Smooth muscle cell (in vitro differentiated cells): ENCODE measurements around the gene CP. TPM values are rescaled to one million over a fixed set of nuclear protein-coding genes. Genes with fewer than 3 reads are reported as not detected.

ENCODE experiments used
- DNase-seq: peaks from one replicate; lab custom pipeline; 2025; ENCODE audit not compliant: unreplicated experiment; lab: John Stamatoyannopoulos, UW
- H2AFZ ChIP-seq: fragments of 200-600 bp; sonication (generic); 2 replicates; pipeline ENCODE4 v1.6.0; 2016; ENCODE audit warnings: antibody characterized with exemption, low read depth, mild to moderate bottlenecking
- H3F3A ChIP-seq: fragments of 200-600 bp; sonication (generic); 2 replicates; pipeline ENCODE4 v1.6.0; 2017; ENCODE audit warnings: antibody characterized with exemption, low read depth
- H3K27ac ChIP-seq: fragments of 200-600 bp; sonication (generic); 2 replicates; pipeline ENCODE4 v1.5.1; 2016; ENCODE audit warnings: low read depth, mild to moderate bottlenecking
- H3K27me3 ChIP-seq: fragments of 200-600 bp; sonication (generic); 2 replicates; pipeline ENCODE4 v1.6.1; 2016; ENCODE audit warnings: low read depth, mild to moderate bottlenecking
- H3K36me3 ChIP-seq: fragments of 200-600 bp; sonication (generic); 2 replicates; pipeline ENCODE4 v1.5.1; 2016; ENCODE audit warnings: low read depth
- H3K4me1 ChIP-seq: fragments of 200-600 bp; sonication (generic); 2 replicates; pipeline ENCODE4 v1.5.1; 2016; ENCODE audit warnings: low read depth
- H3K4me2 ChIP-seq: fragments of 200-600 bp; sonication (generic); 2 replicates; pipeline ENCODE4 v1.6.0; 2016; ENCODE audit warnings: mild to moderate bottlenecking
- H3K4me3 ChIP-seq: fragments of 200-600 bp; sonication (generic); 2 replicates; pipeline ENCODE4 v1.5.1; 2016; ENCODE audit warnings: mild to moderate bottlenecking
- H3K79me2 ChIP-seq: fragments of 200-600 bp; sonication (generic); 2 replicates; pipeline ENCODE4 v1.6.0; 2016; ENCODE audit warnings: low read depth, mild to moderate bottlenecking
- H3K9ac ChIP-seq: fragments of 200-600 bp; sonication (generic); 2 replicates; pipeline ENCODE4 v1.6.0; 2016; ENCODE audit warnings: low read depth
- H3K9me3 ChIP-seq: fragments of 200-600 bp; sonication (generic); replicated peaks from 2 replicates; pipeline ENCODE4 v1.5.1; 2016; ENCODE audit warnings: low read depth
- H4K20me1 ChIP-seq: fragments of 200-600 bp; sonication (generic); 2 replicates; pipeline ENCODE4 v1.6.0; 2016; ENCODE audit warnings: low read depth
- WGBS: methylation state at CpG from one replicate; pipeline ENCODE4 v1.1.7; 2016; ENCODE audit warnings: low lambda C conversion rate; 5-methylcytosine and 5-hydroxymethylcytosine counted together
- polyA plus RNA-seq: library from polyadenylated mRNA; unstranded; fragments of >200 nt; fragmentation: Nextera tagmentation; extraction: Ambion mirVana; gene quantifications from 2 replicates; pipeline ENCODE4 v1.2.1, GENCODE V29; 2016
- total RNA-seq: library from RNA; depleted of rRNA; stranded (reverse); fragments of >200 nt; gene quantifications from 2 replicates; pipeline ENCODE4 v1.2.3, GENCODE V29; 2014
- TF ChIP-seq, protein P1 (sequence below): fragments of 200-600 bp; sonication (generic); IDR thresholded peaks from 2 replicates; pipeline ENCODE4 v1.5.1; 2017; ENCODE audit warnings: borderline replicate concordance, mild to moderate bottlenecking, antibody characterized with exemption; ENCODE audit not compliant: insufficient read depth, poor library complexity, severe bottlenecking

Gene CP
- total and polyA plus RNA-seq, 2 experiments from 2014 or later = 2.6 TPM; not detected in 1

DNA sequence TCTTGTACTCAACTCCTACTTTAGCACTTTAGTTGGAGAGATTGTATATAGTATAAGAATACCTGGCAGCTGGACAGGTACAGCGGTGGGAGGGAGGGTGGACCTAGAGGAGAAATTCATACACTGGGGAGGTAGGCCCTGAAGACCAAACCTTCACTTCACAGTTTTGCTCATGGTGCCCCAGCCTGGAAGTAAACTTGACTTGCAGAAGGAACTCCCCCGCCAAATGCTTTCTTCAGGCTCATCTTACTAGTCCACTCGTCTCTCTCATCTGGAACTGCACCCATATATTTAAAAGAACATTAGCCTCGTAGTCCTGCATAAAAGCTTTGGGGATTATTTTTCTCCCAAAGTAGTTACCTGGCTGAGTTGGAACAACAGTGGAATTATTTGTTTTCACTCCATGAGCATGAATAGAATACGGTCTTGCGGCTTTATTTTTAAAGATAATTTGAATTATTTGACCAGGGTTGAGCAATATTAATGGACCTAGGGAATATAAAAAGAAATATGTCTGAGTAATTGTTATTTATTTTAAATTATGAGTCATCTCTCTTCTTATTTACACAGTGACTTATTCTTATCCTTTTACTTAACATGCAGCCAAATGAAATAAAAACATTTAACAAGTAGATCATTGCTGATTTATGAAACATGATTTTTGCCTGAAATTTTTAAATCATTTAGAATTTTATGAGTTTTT, 25.5 kb upstream of the CP start:
- Histone ChIP-seq H3K27ac (peak overlapping the region; percentile 12), H3K79me2 (no peaks in the 10 kb centered on the region), H3K36me3 (no peaks in the 10 kb centered on the region), H3K4me2 (peak overlapping the region; percentile 15), H4K20me1 (no peaks in the 10 kb centered on the region), H2AFZ (no peak overlapping the region), H3K4me3 (no peak overlapping the region), H3K27me3 (no peaks in the 10 kb centered on the region), H3K9ac (no peak overlapping the region), H3F3A (peaks cover 12% of the 10 kb centered on the region), H3K4me1 (peaks cover 21% of the 10 kb centered on the region), H3K9me3 (no peaks in the 10 kb centered on the region)
- DNase-seq = no peak
- WGBS = 84% methylated on average over 6 of the region's 6 CpGs
- TF ChIP-seq, protein P1, sequence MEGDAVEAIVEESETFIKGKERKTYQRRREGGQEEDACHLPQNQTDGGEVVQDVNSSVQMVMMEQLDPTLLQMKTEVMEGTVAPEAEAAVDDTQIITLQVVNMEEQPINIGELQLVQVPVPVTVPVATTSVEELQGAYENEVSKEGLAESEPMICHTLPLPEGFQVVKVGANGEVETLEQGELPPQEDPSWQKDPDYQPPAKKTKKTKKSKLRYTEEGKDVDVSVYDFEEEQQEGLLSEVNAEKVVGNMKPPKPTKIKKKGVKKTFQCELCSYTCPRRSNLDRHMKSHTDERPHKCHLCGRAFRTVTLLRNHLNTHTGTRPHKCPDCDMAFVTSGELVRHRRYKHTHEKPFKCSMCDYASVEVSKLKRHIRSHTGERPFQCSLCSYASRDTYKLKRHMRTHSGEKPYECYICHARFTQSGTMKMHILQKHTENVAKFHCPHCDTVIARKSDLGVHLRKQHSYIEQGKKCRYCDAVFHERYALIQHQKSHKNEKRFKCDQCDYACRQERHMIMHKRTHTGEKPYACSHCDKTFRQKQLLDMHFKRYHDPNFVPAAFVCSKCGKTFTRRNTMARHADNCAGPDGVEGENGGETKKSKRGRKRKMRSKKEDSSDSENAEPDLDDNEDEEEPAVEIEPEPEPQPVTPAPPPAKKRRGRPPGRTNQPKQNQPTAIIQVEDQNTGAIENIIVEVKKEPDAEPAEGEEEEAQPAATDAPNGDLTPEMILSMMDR = no peak

DNA sequence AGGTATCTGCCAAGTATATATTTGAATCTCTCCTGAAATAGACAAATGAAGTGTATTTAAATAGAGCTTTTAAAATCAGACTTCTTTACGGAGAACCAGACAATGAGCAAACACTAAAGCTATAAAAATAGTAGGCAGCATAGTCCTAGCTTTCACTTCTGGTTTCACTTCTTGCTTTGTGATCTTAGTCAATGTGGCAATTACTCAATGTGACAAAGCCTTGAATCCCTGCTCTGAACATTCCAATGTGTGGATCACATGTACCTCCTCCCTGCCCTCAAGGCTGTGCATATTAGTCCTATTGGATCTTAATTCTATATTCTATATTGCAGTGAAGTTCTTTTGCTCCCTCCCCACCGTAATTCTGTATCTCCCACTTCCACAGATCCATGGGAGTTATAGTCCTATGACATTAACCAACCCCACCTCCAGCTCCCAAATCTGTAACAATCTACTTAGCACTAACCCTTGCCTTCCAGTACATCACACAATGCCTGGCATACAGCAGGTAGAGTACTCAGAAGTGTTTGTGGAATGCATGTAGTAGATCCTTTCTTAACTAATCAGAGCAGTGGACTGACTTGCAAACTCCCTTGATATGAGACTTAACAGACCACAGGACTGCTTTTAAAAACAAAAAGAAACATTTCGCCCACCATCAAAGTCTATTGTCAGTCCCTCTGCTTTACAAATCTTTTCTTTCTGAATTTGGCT, 24.3 kb upstream of the CP start:
- H3K79me2 ChIP-seq = no peaks in the 10 kb centered on the region
- no peak overlapping the region for H2AFZ ChIP-seq
- no peak overlapping the region for H3K4me3 ChIP-seq
- DNase-seq = no peak
- no peaks in the 10 kb centered on the region for H3K9me3 ChIP-seq
- H3K4me1 ChIP-seq = peaks cover 21% of the 10 kb centered on the region
- H3F3A ChIP-seq = peaks cover 12% of the 10 kb centered on the region
- H3K27me3 ChIP-seq = no peaks in the 10 kb centered on the region
- no peaks in the 10 kb centered on the region for H3K36me3 ChIP-seq
- no peak overlapping the region for H3K9ac ChIP-seq
- peak overlapping the region; percentile 40 for H3K4me2 ChIP-seq
- H4K20me1 ChIP-seq = no peaks in the 10 kb centered on the region
- H3K27ac ChIP-seq = peak overlapping the region; percentile 27
- TF ChIP-seq, protein P1 = no peak
- 71% methylated on average over 3 of the region's 3 CpGs for WGBS

DNA sequence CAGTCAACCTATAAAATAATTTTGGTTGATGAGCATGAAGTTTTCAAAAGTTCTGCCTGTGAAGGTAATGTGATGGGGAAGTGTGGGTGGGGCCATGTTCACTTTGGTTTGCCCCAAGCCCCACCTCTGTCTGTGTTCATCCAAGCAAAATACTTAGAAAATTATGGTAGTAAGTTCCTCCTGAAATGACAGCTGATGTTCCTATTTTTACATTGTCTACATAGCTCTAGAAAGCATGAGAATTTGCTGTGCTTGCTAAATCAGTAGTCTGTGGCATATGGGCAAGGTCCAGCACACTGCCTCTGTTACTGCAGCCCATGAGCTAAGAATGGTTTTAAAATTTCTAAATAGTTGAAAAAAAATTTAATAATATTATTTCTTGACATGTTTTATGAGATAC, 21.9 kb upstream of the CP start:
- DNase-seq = no peak
- no peak overlapping the region for H3K27ac ChIP-seq
- H3K9ac ChIP-seq = no peak overlapping the region
- peaks cover 12% of the 10 kb centered on the region for H3F3A ChIP-seq
- peaks cover 17% of the 10 kb centered on the region for H3K4me1 ChIP-seq
- no peaks in the 10 kb centered on the region for H3K27me3 ChIP-seq
- no peak overlapping the region for H3K4me3 ChIP-seq
- no peak overlapping the region for H2AFZ ChIP-seq
- H3K4me2 ChIP-seq = no peak overlapping the region
- H3K36me3 ChIP-seq = no peaks in the 10 kb centered on the region
- no peaks in the 10 kb centered on the region for H4K20me1 ChIP-seq
- no peaks in the 10 kb centered on the region for H3K9me3 ChIP-seq
- no peaks in the 10 kb centered on the region for H3K79me2 ChIP-seq
- TF ChIP-seq, protein P1 = no peak
